ENCODE measurements around the gene MIPOL1.
"Not testable (repeated sequence)": the region's sequence is repeated elsewhere in the genome, so short reads cannot be mapped to it uniquely, and the experiment has no call there.

The MIPOL1 gene

DNA sequence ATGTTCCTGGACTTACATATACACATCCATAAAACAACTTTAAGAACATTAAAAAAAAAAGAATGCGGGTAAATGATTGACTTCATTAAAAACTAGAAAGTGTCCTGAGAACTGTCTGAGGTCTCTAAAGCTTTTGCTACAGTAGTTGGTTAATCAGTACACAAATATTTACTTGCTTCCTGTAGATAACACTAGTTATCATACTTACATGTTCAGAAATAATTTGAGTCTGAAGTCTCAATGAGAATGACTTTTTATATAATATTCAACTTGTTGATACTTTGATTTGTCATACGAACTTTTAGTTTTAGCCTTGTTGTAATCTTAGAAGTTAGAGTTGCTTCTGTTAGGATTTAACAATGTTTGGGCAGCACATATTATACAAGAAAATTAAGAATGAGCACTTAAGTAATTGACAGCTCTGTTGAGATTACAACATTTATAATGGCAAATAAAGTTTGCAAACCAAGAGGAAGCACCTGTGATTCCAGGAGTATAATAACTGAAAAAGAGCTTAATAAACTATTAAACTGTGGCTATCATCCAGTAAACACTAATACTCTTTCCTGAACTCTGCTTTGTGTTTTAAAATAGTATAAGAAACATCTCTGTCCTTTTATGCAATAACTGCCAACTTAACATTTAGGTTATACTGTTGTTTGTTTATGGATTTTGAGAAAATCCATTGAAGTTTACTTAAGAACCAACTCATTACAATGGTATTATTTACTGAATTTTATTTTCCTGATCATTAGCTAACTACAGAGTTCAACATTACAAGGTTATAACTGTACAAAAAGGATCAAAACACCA lies 131.7 kb downstream of the MIPOL1 start:
- H3K27me3 Mint-ChIP-seq (ENCODE audit: low read depth), result no peaks in the 10 kb centered on the region
- no peaks in the 10 kb centered on the region for H3K36me3 Mint-ChIP-seq (ENCODE audit: low read depth)
- no peaks in the 10 kb centered on the region for H3K4me1 Mint-ChIP-seq (ENCODE audit: low read depth)
- H3K9me3 Mint-ChIP-seq, result peaks cover 4% of the 10 kb centered on the region
- H3K27ac Mint-ChIP-seq, result no peak overlapping the region
- no peak overlapping the region for H3K4me3 Mint-ChIP-seq

DNA sequence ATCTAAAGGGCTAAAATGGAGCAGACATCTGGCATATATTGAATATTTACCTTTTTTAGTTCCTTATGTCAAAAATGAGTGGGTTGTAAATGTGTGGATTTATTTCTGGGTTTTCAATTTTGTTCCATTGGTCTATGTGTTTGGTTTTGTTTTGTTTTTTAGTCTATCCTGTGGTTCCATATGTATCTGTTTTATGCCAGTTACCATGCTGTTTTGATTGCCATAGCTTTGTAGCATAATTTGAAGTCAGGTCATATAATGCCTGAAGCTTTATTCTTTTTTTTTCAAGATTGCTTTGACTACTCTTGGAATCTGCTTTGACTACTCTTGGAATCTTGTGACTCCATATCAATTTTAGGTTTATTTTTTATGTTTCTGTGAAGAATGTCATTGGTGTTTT lies 133.2 kb downstream of the MIPOL1 start:
- Mint-ChIP-seq H3K9me3 (no peaks in the 10 kb centered on the region), H3K27me3 (ENCODE audit: low read depth) (no peaks in the 10 kb centered on the region), H3K4me3 (no peak overlapping the region), H3K4me1 (ENCODE audit: low read depth) (no peaks in the 10 kb centered on the region), H3K36me3 (ENCODE audit: low read depth) (no peaks in the 10 kb centered on the region), H3K27ac (no peak overlapping the region)

DNA sequence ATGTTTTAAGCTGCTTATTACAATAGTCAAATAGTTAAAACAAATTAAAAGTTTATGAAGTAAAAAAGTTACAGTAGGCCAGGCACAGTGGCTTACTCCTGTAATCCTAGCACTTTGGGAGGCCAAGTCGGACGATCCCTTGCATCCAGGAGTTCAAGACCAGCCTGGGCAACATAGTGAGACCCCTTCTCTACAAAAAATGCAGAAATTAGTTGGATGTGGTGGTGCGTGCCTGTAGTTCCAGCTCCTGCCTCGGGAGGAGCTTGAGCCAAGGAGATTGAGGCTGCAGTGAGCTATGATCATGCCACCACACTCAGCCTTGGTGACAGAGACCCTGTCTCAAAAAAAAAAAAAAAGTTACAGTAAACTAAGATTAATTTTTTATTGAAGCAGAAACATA lies 142.6 kb downstream of the MIPOL1 start:
- Mint-ChIP-seq H3K4me3 (no peak overlapping the region), H3K4me1 (ENCODE audit: low read depth) (no peaks in the 10 kb centered on the region), H3K9me3 (peaks cover 8% of the 10 kb centered on the region), H3K27me3 (ENCODE audit: low read depth) (no peaks in the 10 kb centered on the region), H3K36me3 (ENCODE audit: low read depth) (no peaks in the 10 kb centered on the region), H3K27ac (no peak overlapping the region)

DNA sequence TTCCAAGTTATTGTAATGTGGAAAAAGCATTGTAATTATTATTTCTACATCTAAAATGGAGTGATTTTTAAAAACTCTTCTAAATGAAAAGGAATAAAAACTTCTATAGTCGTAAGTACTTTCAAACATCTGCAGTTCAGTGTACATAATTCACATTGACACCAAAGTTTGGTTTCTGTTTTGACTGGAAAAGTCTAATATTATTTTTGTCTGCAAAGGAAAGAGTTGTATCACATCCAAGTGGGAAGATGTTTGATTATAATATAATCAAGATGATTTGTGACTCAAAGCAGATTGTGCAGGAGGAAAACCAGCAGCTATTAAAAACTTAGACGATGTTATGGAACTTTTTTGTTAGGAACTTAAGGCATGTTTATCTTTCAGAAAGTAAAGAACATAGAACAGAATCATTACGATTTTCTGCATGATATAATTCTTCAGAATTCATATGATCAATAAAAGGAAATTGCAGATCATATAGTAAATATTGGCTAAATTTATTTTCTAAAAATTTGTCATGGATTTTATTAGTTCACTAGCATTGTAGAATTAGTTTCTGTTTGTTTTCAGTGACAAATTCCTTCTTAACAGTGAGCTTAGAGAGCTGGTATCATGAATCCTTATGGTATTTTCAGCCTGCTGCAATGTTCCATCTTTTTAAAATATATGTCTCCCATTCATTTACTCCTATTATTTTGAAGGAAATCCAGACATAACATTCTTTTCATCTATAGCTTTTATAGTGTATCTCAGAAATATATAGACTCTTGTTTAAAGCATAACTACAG lies 145.8 kb downstream of the MIPOL1 start:
- H3K36me3 Mint-ChIP-seq (ENCODE audit: low read depth), result no peaks in the 10 kb centered on the region
- H3K4me3 Mint-ChIP-seq, result no peak overlapping the region
- peaks cover 12% of the 10 kb centered on the region for H3K9me3 Mint-ChIP-seq
- no peaks in the 10 kb centered on the region for H3K4me1 Mint-ChIP-seq (ENCODE audit: low read depth)
- H3K27me3 Mint-ChIP-seq (ENCODE audit: low read depth), result no peaks in the 10 kb centered on the region
- H3K27ac Mint-ChIP-seq, result no peak overlapping the region

DNA sequence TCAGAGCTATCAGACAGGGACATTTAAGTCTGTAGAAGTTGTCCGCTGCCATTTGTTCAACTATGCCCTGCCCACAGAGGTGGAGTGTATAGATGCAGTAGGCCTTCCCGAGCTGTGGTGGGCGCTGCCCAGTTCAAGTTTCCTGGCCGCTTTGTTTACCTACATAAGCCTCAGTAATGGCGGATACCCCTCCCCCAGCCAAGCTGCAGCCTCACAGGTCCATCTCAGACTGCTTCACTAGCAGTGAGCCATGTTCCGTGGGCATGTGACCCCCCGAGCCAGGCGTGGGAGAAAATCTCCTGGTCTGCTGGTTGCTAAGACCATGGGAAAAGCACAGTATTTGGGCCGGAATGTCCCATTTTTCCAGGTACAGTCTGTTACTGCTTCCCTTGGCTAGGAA lies 165.9 kb downstream of the MIPOL1 start:
- no peaks in the 10 kb centered on the region for H3K4me1 Mint-ChIP-seq (ENCODE audit: low read depth)
- H3K4me3 Mint-ChIP-seq, result no peak overlapping the region
- H3K36me3 Mint-ChIP-seq (ENCODE audit: low read depth), result no peaks in the 10 kb centered on the region
- H3K9me3 Mint-ChIP-seq, result peaks cover 53% of the 10 kb centered on the region
- H3K27me3 Mint-ChIP-seq (ENCODE audit: low read depth), result no peaks in the 10 kb centered on the region
- H3K27ac Mint-ChIP-seq, result no peak overlapping the region

DNA sequence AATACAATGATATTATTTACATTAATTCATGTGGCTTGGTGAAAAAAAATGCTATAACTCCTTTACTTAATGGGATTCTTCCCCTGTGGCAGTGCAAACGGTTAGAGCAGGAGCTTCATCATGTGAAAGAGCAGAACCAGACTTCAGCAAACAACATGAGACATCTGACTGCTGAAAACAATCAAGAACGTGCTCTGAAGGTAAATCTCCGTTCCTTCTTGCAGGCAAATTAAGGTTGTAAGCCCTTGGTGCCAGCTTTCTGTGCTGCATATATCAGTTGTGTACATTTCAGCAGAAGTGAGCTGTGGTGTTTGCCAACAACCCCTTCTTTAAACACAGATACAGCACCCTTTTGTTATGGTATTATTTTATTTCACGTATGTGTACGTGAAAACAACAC lies 171.7 kb downstream of the MIPOL1 start:
- peaks cover 19% of the 10 kb centered on the region for H3K9me3 Mint-ChIP-seq
- H3K27me3 Mint-ChIP-seq (ENCODE audit: low read depth), result no peaks in the 10 kb centered on the region
- H3K27ac Mint-ChIP-seq, result no peak overlapping the region
- H3K4me3 Mint-ChIP-seq, result no peak overlapping the region
- no peaks in the 10 kb centered on the region for H3K4me1 Mint-ChIP-seq (ENCODE audit: low read depth)
- H3K36me3 Mint-ChIP-seq (ENCODE audit: low read depth), result no peaks in the 10 kb centered on the region

DNA sequence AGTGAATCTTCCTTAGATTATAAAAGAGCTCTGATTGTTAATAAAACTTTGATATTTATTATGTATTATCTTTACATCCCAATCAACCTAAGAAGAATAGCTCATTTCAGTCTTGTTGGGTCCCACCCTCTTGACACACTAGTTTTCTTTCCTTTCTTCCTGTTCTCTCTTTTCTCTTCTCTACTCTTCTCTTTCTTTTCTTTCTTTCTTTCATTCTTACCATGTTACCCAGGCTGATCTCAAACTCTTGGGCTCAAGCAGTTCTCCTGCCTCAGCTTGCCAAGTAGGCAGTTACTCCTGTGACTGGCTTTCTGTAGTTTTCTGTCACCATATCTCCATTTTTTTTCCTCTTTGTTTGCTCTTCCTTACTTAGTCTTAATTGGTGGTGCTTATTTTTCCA lies 177.8 kb downstream of the MIPOL1 start:
- no peaks in the 10 kb centered on the region for H3K9me3 Mint-ChIP-seq
- no peak overlapping the region for H3K4me3 Mint-ChIP-seq
- no peaks in the 10 kb centered on the region for H3K36me3 Mint-ChIP-seq (ENCODE audit: low read depth)
- no peaks in the 10 kb centered on the region for H3K27me3 Mint-ChIP-seq (ENCODE audit: low read depth)
- no peaks in the 10 kb centered on the region for H3K4me1 Mint-ChIP-seq (ENCODE audit: low read depth)
- H3K27ac Mint-ChIP-seq, result no peak overlapping the region

DNA sequence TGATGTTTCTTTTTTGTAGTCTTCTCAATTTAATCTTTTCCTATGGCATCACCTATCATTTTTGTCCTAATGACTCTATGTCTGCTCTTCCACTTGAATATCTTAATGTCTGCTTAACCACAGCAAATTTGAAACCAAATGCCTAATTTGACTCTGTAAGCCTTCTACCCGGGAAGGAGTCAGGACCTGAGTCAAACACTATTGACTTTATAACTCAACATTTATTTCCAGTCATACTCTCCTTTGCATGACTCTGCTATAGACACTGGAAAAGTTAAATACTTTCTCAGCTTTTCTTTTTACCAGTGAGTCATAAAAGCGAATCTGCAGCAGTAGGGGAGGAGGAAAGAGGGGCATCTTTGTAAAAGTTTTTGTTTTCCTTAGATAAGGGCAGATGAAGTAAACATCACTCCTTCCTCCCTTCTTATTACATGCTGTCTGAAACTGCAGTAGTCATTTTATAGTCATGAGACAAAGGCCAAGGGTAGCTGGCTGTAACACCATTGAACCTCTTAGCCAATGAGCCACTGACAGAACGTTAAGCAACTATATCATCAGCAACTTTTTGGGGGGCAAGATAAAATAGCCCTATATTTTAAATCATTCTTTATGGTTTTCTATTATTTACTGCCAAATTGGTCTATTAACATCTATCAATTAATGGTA lies 179.3 kb downstream of the MIPOL1 start:
- H3K27ac Mint-ChIP-seq, result no peak overlapping the region
- no peak overlapping the region for H3K4me3 Mint-ChIP-seq
- H3K9me3 Mint-ChIP-seq, result no peaks in the 10 kb centered on the region
- no peaks in the 10 kb centered on the region for H3K36me3 Mint-ChIP-seq (ENCODE audit: low read depth)
- no peaks in the 10 kb centered on the region for H3K27me3 Mint-ChIP-seq (ENCODE audit: low read depth)
- H3K4me1 Mint-ChIP-seq (ENCODE audit: low read depth), result no peaks in the 10 kb centered on the region

DNA sequence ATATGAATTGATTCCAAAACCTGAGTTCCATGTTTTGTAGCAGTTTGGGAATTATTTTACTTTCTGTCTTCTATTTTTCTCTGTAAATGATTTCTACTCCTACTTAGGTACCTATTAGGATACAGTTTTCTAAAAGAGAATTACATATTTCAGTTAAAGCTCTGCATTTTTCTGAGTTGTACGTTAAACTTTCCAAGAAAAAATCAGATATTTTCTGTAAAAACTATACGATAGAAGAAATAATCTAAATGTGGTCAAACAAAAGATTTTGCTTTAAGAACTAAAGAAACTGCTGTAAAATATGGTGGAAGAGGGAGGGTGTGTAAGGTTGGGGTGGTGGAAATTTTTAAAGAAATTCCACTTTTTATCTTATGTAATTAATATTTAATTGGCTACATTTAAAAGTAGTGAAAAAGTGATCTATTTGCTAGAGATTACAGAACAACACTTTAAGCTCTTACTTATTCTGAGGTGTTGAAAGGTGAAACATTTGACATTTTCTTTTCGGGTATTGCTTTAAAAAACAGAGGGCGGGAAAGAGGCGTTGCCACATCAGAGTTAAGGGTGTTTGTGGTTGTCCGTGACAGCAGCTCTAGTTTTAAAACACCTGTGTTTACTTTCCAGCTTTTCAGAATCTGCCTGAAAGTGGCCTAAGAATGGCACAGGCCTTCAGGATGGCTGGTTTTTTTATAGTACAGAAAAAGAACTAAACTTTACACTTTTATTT lies 187.3 kb downstream of the MIPOL1 start:
- Mint-ChIP-seq H3K27ac (no peak overlapping the region), H3K4me1 (ENCODE audit: low read depth) (no peaks in the 10 kb centered on the region), H3K36me3 (ENCODE audit: low read depth) (no peaks in the 10 kb centered on the region), H3K27me3 (ENCODE audit: low read depth) (no peaks in the 10 kb centered on the region), H3K9me3 (peaks cover 7% of the 10 kb centered on the region), H3K4me3 (no peak overlapping the region)

DNA sequence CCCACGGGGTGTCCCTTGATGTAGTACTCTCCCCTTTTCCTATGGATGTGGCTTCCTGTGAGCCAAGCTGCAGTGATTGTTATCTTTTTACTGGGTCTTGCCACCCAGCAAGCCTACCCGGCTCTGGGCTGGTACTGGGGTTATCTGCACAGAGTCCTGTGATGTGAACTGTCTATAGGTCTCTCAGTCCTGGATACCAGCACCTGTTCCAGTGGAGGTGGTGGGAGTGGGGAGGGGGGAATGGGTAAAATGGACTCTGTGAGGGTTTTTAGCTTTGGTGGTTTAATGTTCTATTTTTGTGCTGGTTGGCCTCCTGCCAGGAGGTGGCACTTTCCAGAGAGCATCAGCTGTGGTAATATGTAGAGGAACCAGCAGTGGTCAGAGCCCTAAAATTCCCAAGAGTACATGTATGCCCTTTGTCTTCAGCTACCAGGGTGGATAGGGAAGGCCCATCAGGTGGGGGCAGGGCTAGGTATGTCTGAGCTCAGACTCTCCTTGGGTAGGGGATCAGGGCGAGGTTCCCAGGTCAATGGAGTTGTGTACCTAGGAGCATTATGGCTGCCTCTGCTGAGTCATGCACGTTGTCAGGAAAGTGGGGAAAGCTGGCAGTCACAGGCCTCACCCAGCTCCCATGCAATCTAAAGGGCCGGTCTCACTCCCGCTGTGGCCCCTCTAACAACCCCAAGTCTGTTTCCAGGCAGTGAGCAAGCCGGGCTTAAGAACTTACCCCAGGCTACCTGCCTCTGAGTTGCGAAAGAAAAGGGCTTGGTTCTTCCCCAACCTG lies 199.6 kb downstream of the MIPOL1 start:
- not testable (repeated sequence) for H3K27me3 Mint-ChIP-seq (ENCODE audit: low read depth); H3K36me3 Mint-ChIP-seq (ENCODE audit: low read depth); H3K27ac Mint-ChIP-seq; H3K4me3 Mint-ChIP-seq; H3K4me1 Mint-ChIP-seq (ENCODE audit: low read depth)
- H3K9me3 Mint-ChIP-seq, result peaks cover 37% of the 10 kb centered on the region

DNA sequence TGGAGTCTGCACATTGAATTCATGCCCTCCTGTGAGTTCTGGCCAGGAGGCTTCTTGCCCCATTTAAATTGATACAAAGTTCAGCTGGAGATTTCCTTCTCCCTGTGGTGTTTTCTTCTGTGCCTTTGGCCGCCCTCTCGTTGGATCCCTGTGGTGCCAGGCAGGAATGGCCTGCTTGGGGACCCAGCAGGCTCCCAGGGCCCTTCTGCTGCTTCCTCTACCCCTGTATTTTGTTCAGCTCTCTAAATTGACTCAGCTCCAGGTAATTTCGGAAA lies 200.1 kb downstream of the MIPOL1 start:
- no peaks in the 10 kb centered on the region for H3K27me3 Mint-ChIP-seq (ENCODE audit: low read depth)
- no peak overlapping the region for H3K4me3 Mint-ChIP-seq
- H3K27ac Mint-ChIP-seq, result no peak overlapping the region
- H3K4me1 Mint-ChIP-seq (ENCODE audit: low read depth), result no peaks in the 10 kb centered on the region
- peaks cover 37% of the 10 kb centered on the region for H3K9me3 Mint-ChIP-seq
- no peaks in the 10 kb centered on the region for H3K36me3 Mint-ChIP-seq (ENCODE audit: low read depth)

DNA sequence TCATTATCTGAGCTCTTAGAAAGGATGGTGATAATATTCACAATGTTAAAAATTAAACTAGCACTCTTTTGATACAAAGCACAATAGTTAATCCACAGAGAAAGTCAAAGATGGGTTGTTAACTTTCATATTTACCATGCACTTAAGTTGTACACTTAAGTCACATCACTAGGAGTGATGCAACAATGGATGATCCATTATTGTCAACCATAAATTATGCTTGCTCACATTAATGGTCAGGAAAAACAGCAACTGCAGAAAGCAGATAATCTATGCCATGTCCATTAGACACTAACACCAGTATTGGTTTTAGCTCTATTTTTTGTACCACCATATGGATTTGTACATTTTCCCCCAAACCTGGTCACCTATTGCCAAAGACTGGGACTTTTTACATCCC lies 201.8 kb downstream of the MIPOL1 start:
- Mint-ChIP-seq H3K9me3 (peaks cover 37% of the 10 kb centered on the region), H3K27ac (no peak overlapping the region), H3K4me3 (no peak overlapping the region), H3K36me3 (ENCODE audit: low read depth) (no peaks in the 10 kb centered on the region), H3K4me1 (ENCODE audit: low read depth) (no peaks in the 10 kb centered on the region), H3K27me3 (ENCODE audit: low read depth) (no peaks in the 10 kb centered on the region)

DNA sequence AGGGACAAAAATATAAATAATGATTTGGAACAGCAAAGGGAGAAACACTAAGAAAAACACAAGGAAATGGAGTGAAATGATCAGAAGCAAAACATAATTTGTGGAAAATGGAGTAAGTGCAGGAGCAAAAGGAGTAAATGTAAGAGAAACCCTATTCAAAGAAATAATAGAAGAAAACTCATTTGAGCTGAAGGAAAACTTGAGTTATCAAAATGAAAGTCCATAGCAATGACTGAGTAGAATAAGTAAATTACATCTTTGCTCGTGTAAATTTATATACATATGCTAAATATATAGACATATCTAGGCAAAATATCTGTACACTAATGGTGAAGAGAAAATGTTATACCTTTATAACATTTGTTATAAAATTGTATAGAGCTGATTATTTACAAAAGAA lies 203.4 kb downstream of the MIPOL1 start:
- Mint-ChIP-seq H3K27me3 (ENCODE audit: low read depth) (no peaks in the 10 kb centered on the region), H3K4me3 (no peak overlapping the region), H3K36me3 (ENCODE audit: low read depth) (no peaks in the 10 kb centered on the region), H3K9me3 (peaks cover 26% of the 10 kb centered on the region), H3K27ac (no peak overlapping the region), H3K4me1 (ENCODE audit: low read depth) (no peaks in the 10 kb centered on the region)

DNA sequence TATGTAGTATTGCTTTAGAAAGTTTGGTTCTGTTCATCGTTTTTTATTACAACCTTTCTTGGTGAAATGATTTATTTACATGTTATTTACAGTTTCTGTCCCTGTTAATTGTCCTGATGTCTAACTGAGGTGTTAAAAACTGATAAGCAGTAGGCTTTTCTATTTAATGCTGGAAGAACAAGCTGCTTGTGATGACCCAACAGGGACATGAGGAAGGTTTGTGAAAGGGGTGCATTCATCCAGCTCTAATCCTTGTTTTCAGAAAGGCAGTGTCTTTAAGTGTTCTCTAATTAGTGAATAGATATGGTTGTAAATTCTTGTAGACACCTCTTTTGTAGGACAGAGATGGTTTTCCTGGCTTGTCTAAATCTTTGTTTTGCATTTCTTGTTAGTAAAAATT lies 205.9 kb downstream of the MIPOL1 start:
- no peak overlapping the region for H3K27ac Mint-ChIP-seq
- no peak overlapping the region for H3K4me3 Mint-ChIP-seq
- peaks cover 8% of the 10 kb centered on the region for H3K9me3 Mint-ChIP-seq
- no peaks in the 10 kb centered on the region for H3K4me1 Mint-ChIP-seq (ENCODE audit: low read depth)
- no peaks in the 10 kb centered on the region for H3K27me3 Mint-ChIP-seq (ENCODE audit: low read depth)
- H3K36me3 Mint-ChIP-seq (ENCODE audit: low read depth), result no peaks in the 10 kb centered on the region
